C4-2B (cell line): ENCODE results near the gene SLC6A9.

ENCODE experiments used
- CTCF ChIP-seq: fragments of 450-650 bp; conservative IDR thresholded peaks from 2 replicates; pipeline ENCODE4 v1.5.1; 2017; ENCODE audit warnings: mild to moderate bottlenecking
- ZFX ChIP-seq: fragments of 450-650 bp; IDR thresholded peaks from 2 replicates; pipeline ENCODE4 v1.6.1; 2017

- no peak for TF ChIP-seq CTCF
- TF ChIP-seq ZFX, result no peak
These were observed 44.5 kb downstream of the SLC6A9 start for GRCh38 chr1:43986712-43987111.
